ENCODE results near the gene WDR33.
"Not testable (repeated sequence)": the region's sequence is repeated elsewhere in the genome, so short reads cannot be mapped to it uniquely, and the experiment has no call there.

WDR33 gene
- total RNA-seq, result 31.6 to 101 (median 77.0) reads per million in 17 experiments

GRCh38 chr2:127810619-127811396 lies at the start of gene WDR33:
WDR33 (minus strand) TSS chr2:127811171; CDS start chr2:127770981, 40,190 bp downstream.
- peak; percentile 91 to 96 (median 94) for DNase-seq

- DNase-seq, result no peak
Observed at GRCh38 chr2:127860130-127860529, 49.2 kb upstream of the WDR33 start.

DNA sequence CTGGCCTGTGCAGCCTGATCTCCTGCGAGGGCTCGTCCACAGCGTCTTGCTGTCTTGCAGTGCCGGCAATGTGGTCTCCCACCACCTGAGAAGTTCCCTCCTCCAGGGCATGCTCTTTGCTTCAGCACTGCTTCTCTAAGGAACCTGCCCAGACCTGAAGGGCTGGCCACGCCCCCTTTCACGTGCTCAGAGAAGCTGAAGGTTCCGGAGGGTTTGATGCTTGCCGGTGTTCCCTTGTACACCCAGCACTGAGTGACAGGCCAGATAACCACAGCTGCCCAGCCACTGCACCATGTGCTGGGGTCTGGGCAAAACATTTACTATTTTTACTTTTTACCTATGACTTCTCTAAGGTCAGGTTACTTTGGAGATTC lies 48.7 kb upstream of the WDR33 start:
- DNase-seq, result peak in 2 of 4 experiments; percentile 6 to 23

GRCh38 chr2:127857265-127857808 lies 46.4 kb upstream of the WDR33 start:
- DNase-seq, result peak in 3 of 4 experiments; percentile 7 to 33 (median 17)

- no peak for DNase-seq
Observed at GRCh38 chr2:127853671-127854070, 42.7 kb upstream of the WDR33 start.

- DNase-seq, result no peak
Observed at GRCh38 chr2:127852388-127852787, 41.4 kb upstream of the WDR33 start.

DNA sequence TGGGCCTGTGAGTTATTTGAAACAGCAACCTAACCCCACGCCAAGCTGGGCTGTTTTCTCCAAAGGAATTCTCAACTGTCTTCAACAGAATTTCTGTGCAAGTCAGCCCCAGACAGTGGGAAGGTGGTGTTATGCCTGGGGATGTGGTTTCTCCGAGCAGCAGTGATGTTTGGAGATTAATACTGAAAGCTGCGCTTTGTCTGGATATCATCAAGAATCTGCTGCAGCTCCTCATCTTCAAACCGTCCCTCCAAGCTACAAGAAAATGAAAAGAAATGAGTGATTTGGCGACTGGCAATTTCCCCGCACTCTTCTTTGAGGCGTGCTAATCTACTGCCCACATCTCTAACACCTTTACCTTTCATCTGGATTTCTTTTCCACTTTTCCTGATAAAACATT lies 37.0 kb upstream of the WDR33 start:
- no peak for DNase-seq

DNA sequence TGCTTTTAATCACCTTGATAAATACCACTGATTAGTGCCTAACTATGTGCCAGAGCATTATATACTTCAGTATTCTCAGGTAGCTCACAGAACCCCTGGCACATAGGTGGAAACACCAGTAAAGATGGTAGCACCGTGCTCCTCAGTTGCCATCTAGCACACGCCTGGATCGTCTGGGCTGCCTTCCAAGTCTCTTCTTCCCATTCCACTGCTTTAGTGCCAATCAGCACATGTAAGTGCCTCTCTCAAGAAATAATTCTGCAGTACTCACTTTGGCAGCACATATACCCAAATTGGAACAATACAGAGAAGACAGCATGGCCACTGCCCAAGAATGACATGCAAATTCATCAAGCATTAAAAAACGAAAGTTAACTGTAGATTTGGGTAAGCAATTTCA lies 34.0 kb upstream of the WDR33 start:
- no peak for DNase-seq

DNA sequence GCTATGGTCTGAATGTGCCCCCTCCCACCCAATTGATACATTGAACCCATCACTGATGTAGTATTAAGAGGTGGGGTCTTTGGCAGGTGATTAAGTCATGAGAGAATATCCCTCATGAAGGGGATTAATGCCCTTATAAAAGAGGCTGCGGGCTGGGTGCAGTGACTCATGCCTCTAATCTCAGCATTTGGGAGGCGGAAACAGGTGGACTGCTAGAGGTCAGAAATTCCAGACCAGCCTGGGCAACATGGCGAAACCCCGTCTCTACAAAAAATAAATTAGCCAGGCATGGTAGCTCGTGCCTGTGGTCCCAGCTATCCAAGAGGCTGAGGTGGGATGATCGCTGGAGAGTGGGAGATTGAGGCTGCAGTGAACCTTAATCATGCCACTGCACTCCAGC lies 32.7 kb upstream of the WDR33 start:
- DNase-seq, result no peak

GRCh38 chr2:127841466-127842178 lies 30.7 kb upstream of the WDR33 start:
- DNase-seq, result no peak

- no peak for DNase-seq
Observed at GRCh38 chr2:127840893-127841292, 29.9 kb upstream of the WDR33 start.

DNA sequence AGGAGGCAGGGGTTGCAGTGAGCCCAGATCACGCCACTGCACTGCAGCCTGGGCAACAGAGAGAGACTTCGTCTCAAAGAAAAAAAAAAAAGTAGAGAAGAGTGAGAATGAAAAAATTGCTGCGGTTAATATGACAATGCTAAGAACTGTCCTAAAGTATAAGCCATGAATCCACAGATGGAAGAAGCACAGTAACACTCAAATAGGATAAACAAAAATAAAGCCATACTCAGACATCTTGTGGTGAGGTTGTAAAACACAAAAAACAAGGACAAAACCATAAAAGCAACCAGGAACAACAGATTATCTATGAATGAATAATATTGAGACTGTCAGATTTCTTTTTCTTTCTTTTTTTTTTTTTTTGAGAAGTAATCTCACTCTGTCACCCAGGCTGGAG lies 24.0 kb upstream of the WDR33 start:
- no peak for DNase-seq

- DNase-seq, result no peak
Observed at GRCh38 chr2:127829845-127830246, 18.9 kb upstream of the WDR33 start.

DNA sequence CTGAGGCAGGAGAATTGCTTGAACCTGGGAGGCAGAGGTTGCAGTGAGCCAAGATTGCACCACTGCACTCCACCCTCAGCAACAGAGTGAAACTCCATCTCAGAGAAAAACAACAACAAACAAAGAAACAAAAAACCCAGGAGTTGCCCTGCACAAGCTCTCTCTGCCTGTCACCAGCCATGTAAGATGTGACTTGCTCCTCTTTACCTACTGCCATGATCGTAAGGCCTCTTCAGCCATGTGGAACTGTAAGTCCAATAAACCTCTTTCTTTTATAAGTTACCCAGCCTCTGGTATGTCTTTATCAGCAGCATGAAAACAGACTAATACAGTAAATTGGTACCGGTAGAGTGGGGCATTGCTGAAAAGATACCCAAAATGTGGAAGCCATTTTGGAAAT lies 15.7 kb upstream of the WDR33 start:
- not testable (repeated sequence) for DNase-seq

DNA sequence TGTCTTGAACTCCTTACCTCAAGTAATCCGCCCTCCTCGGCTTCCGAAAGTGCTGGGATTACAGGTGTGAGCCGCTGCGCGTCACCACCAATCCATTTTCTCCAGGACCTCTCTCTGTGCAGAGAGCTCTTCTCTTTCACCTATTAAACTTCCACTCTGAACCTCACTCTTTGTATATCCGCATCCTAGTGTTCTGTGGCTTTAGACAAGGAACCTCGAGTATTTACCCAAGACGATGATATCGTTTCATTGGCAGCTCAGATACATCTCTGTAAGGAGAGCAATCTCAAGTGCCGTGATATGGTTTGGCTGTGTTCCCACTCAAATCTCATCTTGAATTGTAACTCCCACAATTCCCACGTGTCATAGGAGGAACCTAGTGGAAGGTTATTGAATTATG lies 15.1 kb upstream of the WDR33 start:
- DNase-seq, result no peak

GRCh38 chr2:127820080-127820668 lies 9.2 kb upstream of the WDR33 start:
- peak in 2 of 4 experiments; percentile 26 to 46 for DNase-seq

GRCh38 chr2:127818794-127819425 lies 7.9 kb upstream of the WDR33 start:
- DNase-seq, result peak; percentile 8 to 41 (median 28)

DNA sequence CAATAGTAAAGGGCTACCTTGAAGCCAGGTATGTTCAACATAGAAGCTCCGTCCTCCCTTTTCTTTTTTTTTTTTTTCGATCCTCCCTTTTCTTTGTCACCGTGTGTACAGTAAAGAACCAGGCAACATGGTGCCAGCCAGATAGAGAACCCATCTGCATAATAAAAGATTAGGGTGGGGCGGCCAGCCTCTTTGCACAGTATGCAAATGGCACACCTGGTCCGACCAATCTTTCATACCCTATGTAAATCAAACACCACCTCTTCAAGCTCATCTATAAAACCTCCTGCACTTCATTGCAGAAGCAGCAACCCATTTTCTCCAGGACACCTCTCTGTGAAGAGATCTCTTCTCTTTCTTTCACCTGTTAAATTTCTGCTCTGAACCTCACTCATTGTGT lies 7.3 kb upstream of the WDR33 start:
- DNase-seq, result no peak

GRCh38 chr2:127814677-127815076 lies 3.7 kb upstream of the WDR33 start:
- no peak for DNase-seq

- not testable (repeated sequence) for DNase-seq
Observed at GRCh38 chr2:127812441-127812840, 1.5 kb upstream of the WDR33 start.

DNA sequence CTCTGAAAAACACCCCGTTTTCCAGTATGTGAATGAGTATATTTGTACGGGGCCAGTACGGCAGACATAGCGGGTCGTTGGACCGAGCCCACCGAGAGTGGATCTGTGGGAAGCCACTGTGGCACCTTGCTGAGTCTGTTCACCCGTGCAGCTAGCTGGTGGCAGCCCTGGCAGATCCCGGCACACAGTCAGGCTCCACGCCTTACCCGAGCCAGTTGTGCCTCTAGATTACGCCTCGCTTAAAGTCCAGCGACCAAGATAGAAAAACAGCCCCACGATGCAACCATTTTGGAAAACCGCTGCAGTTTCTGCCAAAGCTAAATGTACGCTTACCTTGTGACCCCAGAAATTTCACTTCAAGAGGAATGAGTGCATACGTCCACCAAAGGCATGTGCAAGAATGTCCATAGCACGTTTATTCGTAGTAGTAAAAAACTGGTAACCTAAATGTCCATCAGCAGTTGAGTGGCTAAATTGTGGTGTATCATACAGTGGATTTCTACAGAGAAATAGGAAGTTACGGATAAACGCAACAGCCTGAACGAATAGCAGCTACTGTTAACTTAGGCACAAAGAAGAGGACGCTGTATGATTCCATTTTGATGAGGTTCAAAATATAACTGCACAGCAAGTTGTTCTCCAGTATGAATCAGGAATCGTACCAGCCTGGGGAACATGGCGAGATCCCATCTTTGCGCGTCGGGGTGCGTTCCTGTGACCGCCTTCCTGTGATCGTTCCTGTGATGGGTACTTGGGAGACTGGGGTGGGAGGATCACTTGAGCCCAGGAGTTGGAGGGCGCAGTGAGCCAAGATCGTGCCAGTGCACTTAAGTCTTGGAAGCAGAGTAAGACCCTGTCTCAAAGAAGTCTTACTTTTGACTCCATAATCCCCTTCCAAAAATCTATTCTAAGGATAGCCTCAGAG lies 688 bp upstream of the WDR33 start:
- peak; percentile 26 to 39 (median 31) for DNase-seq

Measured in suppressor macrophage (primary cell).